Bronchial epithelial cell (primary cell): ENCODE measurements around the gene DERA. TPM values are rescaled to one million over a fixed set of nuclear protein-coding genes. Genes with fewer than 3 reads are reported as not detected.

ENCODE experiments used
- DNase-seq: peaks from one replicate; pipeline ENCODE4 v3.0.0-alpha.2; 2010; ENCODE audit warnings: low read depth
- FAIRE-seq: peaks from 2 replicates; lab custom pipeline; 2011; peaks lifted over from hg19 to GRCh38; lab: Jason Lieb, UNC
- H3K27me3 ChIP-seq: 2 replicates; pipeline ENCODE4 v1.5.1; 2011; ENCODE audit warnings: low read length; ENCODE audit not compliant: control insufficient read depth, insufficient read depth
- H3K36me3 ChIP-seq: 2 replicates; pipeline ENCODE4 v1.5.1; 2011; ENCODE audit warnings: low read length; ENCODE audit not compliant: control insufficient read depth, insufficient read depth
- H3K4me3 ChIP-seq: 2 replicates; pipeline ENCODE4 v1.5.1; 2011; ENCODE audit warnings: mild to moderate bottlenecking, low read depth, low read length, control low read depth
- total RNA-seq: library from RNA; depleted of rRNA; stranded (reverse); fragments of >200 nt; gene quantifications from 2 replicates; pipeline ENCODE4 v1.2.1, GENCODE V29; 2014
- TF ChIP-seq, protein P1 (sequence below): IDR thresholded peaks from 2 replicates; pipeline ENCODE4 v1.5.1; 2011; ENCODE audit warnings: mild to moderate bottlenecking, moderate library complexity, low read length, control low read depth, inconsistent platforms; ENCODE audit not compliant: insufficient read depth, severe bottlenecking

The DERA gene
- total RNA-seq, 1 donor from 2014 or later: 58.4 TPM

- Histone ChIP-seq H3K27me3 (no peaks in the 10 kb centered on the region), H3K36me3 (no peaks in the 10 kb centered on the region), H3K4me3 (no peak overlapping the region)
- FAIRE-seq (no peak), DNase-seq (no peak)
- TF ChIP-seq, protein P1, sequence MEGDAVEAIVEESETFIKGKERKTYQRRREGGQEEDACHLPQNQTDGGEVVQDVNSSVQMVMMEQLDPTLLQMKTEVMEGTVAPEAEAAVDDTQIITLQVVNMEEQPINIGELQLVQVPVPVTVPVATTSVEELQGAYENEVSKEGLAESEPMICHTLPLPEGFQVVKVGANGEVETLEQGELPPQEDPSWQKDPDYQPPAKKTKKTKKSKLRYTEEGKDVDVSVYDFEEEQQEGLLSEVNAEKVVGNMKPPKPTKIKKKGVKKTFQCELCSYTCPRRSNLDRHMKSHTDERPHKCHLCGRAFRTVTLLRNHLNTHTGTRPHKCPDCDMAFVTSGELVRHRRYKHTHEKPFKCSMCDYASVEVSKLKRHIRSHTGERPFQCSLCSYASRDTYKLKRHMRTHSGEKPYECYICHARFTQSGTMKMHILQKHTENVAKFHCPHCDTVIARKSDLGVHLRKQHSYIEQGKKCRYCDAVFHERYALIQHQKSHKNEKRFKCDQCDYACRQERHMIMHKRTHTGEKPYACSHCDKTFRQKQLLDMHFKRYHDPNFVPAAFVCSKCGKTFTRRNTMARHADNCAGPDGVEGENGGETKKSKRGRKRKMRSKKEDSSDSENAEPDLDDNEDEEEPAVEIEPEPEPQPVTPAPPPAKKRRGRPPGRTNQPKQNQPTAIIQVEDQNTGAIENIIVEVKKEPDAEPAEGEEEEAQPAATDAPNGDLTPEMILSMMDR: no peak
These were observed 6.9 kb downstream of the DERA start for GRCh38 chr12:15918066-15918465.

DNA sequence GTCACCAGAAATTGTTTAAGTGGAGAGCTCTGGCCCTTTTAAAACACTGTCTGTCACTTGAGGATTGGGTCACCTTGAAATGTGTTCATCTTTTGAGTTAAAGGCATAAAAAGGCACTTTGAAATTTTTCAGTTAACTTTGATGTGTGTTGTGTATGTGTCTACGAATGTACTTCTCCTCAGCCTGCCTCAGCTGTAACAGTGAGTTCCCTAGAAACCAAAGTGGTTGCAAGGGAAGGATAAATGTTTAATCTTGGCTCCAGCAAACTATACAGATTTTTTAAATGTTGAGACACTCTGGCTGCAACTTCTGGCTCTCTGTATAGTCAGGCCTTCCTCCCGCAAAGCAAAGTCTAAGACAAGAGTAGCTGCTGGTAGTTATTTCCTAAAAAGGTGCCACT is 8.3 kb downstream of the DERA start:
- Histone ChIP-seq H3K27me3 (no peaks in the 10 kb centered on the region), H3K4me3 (no peak overlapping the region), H3K36me3 (no peaks in the 10 kb centered on the region)
- no peak for DNase-seq
- TF ChIP-seq, protein P1: no peak
- no peak for FAIRE-seq

DNA sequence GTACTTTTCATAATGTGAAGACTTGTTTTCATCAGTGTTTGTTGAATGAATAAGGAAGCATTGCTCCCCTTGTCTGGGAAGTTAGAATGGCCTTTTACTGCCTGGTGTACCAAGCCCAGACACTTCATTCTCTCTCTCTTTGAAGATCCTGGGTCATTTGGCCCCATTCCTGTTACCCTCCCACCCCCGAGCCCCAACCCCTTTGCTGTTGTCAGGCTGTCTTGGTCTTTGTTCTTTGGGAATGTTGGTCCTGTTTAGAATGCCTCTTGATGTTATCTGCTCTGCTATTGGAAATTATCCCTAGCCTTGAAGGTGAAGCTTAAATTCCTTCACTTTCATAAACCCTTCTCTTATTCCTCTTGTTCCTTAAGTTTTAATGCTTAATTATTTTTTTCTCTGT is 13.8 kb downstream of the DERA start:
- no peaks in the 10 kb centered on the region for H3K36me3 ChIP-seq
- no peaks in the 10 kb centered on the region for H3K27me3 ChIP-seq
- no peak overlapping the region for H3K4me3 ChIP-seq
- TF ChIP-seq, protein P1: no peak
- DNase-seq: no peak
- no peak for FAIRE-seq

- FAIRE-seq: no peak
- Histone ChIP-seq H3K36me3 (no peaks in the 10 kb centered on the region), H3K4me3 (no peak overlapping the region), H3K27me3 (no peaks in the 10 kb centered on the region)
- DNase-seq: peak; percentile 84
- TF ChIP-seq, protein P1: no peak
These were observed 17.2 kb downstream of the DERA start for GRCh38 chr12:15928346-15928745.

DNA sequence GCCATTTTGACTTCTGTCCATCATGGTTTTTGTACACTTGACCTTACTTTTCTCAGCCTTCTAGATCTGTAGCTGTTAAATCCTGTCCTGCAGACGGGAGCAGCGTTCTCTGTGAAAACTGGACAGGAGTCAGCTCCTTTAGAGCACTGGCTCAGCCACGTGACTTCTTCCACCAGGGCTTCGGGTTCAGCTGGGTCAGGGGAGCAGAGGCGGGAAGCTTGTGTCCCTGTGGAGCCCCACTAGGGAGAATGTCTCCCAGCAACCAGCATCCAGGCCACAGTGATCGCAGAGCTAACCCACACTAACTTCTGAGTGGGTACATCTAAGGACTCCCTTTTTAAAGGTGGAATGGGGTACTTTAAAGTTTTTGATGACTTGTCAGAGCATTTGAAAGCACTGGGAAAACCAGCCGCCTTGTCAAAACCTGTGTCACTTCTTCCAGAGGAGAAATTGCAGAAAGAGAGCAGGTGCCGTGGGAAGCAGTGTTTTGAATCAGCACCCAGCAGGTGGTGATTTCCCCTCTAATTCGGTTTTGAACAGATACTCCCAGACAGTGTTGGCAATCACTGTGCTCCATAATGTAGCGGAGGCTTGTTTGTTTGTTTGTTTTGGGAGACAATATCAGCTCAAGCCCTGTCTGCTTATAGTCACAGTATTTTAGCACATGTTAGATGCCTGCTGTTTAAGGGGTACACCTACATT is 17.9 kb downstream of the DERA start:
- DNase-seq (no peak), FAIRE-seq (no peak)
- H3K27me3 ChIP-seq: no peaks in the 10 kb centered on the region
- no peaks in the 10 kb centered on the region for H3K36me3 ChIP-seq
- no peak overlapping the region for H3K4me3 ChIP-seq
- TF ChIP-seq, protein P1: no peak

GRCh38 chr12:15931590-15932053 is 20.5 kb downstream of the DERA start:
- TF ChIP-seq, protein P1: no peak
- no peak for DNase-seq
- Histone ChIP-seq H3K4me3 (no peak overlapping the region), H3K27me3 (no peaks in the 10 kb centered on the region), H3K36me3 (no peaks in the 10 kb centered on the region)
- FAIRE-seq: peak; percentile 36
